Testis (tissue), 2 donors: Measurements from ENCODE around the gene DLG2.

Experiments
- CTCF ChIP-seq, 3 experiments: fragments of 450-650 bp in 2 of 3; fragments of 200-600 bp in 1 of 3; sonication (generic) in 1 of 3; IDR thresholded peaks; one replicate each; pipeline ENCODE4 v1.5.1; 2016 to 2019; ENCODE audit warnings: antibody characterized with exemption in 3 of 3, mild to moderate bottlenecking in 2 of 3, moderate library complexity in 1 of 3
- POLR2A ChIP-seq: fragments of 450-650 bp; IDR thresholded peaks from one replicate; pipeline ENCODE4 v1.6.1; 2017; ENCODE audit warnings: antibody characterized with exemption, mild to moderate bottlenecking, moderate library complexity

DNA sequence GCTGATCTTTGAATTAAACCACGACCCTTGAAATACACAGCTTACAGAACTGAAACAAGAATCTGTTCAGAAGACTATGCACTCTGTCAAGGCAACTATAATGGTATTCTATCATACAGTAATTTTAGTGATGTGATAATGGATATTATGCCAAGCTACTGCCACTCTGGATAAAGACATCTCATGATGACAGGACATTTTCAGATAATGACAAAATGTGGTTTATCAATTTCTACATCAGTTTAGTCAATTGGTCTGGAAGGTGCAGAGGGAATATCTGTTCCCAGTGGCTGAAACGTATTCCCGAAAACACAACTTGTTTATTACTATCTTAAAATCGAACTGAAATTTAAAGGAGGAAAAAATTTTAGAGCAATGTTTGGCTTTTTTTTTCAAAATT is 1331.3 kb downstream of the DLG2 start:
- no peak for TF ChIP-seq POLR2A
- no peak for TF ChIP-seq CTCF (IDR thresholded peaks at IDR 0.05)
